GM12892 (cell line): ENCODE measurements around the gene TRIO.
"Not testable (repeated sequence)": the region's sequence is repeated elsewhere in the genome, so short reads cannot be mapped to it uniquely, and the experiment has no call there.

Experiments
- DNase-seq: peaks from one replicate; pipeline ENCODE4 v3.0.0; 2011; ENCODE audit not compliant: insufficient read length
- FAIRE-seq: peaks from 2 replicates; lab custom pipeline; 2011; peaks lifted over from hg19 to GRCh38; lab: Jason Lieb, UNC
- POLR2A ChIP-seq: IDR thresholded peaks from 2 replicates; pipeline ENCODE4 v1.6.1; 2011; ENCODE audit warnings: low read depth, low read length, control low read depth
- POLR2AphosphoS5 ChIP-seq: IDR thresholded peaks from 2 replicates; pipeline ENCODE4 v1.6.1; 2011; ENCODE audit warnings: low read depth, low read length, control low read depth
- TAF1 ChIP-seq: IDR thresholded peaks from 2 replicates; pipeline ENCODE4 v1.6.1; 2011; ENCODE audit warnings: low read depth, mild to moderate bottlenecking, control low read depth, low read length, borderline replicate concordance

TRIO gene

DNA sequence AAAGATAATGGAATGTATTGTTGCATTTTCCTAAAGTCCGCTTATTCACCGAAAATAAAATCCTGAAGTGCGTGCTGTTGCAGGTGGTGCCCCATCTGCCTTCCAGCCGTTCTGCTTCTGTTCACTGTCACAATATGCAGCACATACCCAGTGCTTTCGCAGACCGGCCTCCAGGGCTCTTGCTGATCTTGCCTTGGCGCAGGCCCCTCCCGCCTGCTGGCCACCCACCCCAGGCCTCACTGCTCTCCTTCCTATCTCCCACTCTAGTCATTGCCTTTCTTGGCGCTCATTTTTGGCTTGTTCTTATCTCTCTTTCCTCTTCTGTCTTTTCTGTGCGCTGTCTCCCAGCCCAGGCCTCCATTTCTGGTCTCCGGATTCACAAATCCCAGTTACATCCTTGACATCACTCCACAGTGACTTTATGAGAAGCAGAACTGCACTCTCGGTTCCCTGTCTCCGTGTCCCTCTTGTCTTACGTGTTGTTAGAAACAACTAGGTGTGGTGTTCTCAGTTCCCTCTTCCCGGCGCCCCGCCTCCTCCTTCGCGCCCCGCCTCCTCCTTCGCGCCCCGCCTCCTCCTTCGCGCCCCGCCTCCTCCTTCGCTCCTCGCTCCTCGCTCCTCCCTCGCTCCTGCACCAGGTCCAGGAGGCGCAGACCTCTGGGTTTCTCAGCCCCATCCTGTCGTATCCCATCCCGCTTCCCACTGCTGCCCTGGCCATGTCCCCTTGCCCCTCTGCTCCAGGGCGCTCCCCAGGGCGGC lies 236.8 kb downstream of the TRIO start:
- TF ChIP-seq TAF1 (no peak), POLR2A (no peak)
- FAIRE-seq (no peak), DNase-seq (no peak)

DNA sequence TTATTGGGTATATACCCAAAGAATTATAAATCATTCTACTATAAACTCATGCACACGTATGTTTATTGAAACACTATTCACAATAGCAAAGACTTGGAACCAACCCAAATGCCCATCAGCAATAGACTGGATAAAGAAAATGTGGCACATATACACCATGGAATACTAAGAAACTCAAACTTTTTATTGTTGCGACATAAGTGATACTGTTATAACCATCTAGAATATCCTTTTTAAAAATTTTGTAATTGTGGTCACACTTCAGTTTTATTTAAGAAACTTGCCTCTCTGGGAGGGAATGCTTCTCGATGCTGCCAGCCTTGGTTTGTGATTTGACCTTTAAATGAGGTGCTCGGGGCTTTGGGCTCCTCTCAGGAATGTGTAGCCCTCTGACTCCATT lies 237.6 kb downstream of the TRIO start:
- TF ChIP-seq TAF1 (no peak), POLR2AphosphoS5 (no peak), POLR2A (no peak)
- FAIRE-seq (no peak), DNase-seq (no peak)

DNA sequence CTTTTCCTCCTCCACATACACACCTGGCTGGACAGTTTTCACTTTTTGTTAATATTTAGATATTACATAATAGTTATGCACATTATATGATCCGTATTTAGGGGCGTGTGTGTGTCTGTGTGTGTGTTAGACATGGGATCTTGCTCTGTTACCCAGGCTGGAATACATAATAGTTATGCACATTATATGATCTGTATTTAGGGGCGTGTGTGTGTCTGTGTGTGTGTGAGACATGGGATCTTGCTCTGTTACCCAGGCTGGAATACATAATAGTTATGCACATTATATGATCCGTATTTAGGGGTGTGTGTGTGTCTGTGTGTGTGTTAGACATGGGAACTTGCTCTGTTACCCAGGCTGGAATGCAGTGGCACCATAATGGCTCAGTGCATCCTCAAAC lies 239.5 kb downstream of the TRIO start:
- no peak for FAIRE-seq
- TF ChIP-seq TAF1 (no peak), POLR2A (no peak), POLR2AphosphoS5 (no peak)
- no peak for DNase-seq

DNA sequence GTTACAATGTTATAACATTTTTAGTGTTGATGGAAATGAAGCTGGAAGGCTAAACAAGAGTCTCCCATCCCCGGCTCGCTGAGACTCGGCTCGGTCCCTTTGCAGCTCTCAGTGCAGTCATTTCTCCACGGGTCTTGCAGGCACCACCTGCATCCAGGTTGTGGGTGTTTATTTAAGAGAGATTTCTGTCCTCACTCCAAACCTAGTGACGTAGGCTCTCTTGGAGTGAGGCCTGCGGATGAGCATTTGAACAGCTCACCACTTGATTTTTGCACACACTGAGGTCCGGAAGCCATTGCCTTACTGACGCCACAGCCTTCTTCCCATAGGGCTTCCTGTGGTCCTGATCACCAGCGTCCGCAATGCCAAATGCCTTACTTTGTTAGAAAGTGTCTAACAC lies 240.8 kb downstream of the TRIO start:
- no peak for DNase-seq
- FAIRE-seq: no peak
- no peak for TF ChIP-seq POLR2A

DNA sequence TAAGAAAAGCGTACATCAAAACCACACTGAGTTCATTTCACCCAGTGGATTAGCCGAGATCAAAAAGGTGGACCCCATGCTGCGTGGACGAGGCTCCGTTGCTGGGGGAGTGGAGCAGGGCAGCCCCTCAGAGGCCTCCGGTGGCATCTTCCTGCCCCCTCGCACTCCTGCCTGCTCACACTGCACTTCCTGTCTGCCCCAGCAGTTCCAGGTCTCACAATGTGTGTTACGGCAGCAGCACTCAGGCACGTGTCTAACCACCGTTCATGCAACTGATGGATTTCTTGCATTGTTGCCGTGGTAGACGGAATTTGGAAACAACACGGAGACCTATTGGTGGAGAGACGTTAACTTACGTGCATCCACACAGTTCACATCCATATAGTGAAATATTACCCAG lies 241.9 kb downstream of the TRIO start:
- TF ChIP-seq TAF1 (no peak), POLR2A (no peak), POLR2AphosphoS5 (no peak)
- DNase-seq (no peak), FAIRE-seq (no peak)

DNA sequence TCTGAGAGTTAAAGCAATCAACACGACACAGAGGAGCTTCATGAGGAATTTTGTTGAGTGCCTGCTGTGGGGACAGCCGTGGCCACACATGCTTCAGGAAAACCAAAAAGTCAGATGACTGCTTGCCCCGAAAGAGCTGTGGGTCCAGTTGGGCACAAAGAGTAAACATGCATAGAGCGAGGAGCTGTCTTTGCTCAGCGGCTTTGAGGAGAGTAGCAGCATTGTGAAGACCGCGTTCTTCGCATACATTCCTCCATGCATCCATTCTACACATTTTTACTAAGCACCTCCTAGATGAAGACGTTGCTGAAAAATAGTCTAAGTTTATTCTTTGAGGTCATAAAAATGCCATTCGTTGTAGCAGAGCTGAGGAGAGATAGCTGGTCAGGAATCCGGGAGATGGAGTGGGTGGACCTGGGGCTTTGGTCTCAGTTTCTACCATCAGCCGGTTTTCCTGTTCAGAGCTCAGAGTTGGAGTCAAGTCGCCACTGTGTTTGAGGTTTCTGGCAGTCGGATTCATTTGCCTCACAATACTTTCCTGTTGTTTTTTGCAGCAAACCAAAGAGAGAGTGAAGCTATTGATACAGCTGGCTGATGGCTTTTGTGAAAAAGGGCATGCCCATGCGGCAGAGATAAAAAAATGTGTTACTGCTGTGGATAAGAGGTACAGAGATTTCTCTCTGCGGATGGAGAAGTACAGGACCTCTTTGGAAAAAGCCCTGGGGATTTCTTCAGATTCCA lies 243.9 kb downstream of the TRIO start:
- no peak for FAIRE-seq
- TF ChIP-seq TAF1 (no peak), POLR2A (no peak), POLR2AphosphoS5 (no peak)
- DNase-seq: no peak

DNA sequence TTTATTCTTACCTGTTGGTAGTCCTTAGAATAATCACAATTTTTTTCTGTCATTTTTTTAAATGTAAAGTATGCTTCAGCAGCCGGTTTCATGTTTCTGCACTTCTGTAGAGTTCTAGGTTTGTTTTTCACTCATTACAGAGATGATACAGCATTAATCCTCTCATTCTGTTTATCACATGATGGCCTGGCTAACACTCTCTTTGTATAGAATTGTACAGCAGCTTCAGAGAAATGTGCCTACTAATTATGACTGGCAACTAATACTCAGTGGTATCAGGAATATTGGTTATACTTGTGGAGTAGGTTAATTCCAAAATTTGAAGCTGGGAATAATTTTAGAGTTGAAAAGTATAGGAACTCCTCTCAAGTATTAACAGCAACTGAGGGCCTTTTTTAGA lies 245.6 kb downstream of the TRIO start:
- TF ChIP-seq POLR2AphosphoS5 (no peak), TAF1 (no peak), POLR2A (no peak)
- FAIRE-seq: no peak
- no peak for DNase-seq

DNA sequence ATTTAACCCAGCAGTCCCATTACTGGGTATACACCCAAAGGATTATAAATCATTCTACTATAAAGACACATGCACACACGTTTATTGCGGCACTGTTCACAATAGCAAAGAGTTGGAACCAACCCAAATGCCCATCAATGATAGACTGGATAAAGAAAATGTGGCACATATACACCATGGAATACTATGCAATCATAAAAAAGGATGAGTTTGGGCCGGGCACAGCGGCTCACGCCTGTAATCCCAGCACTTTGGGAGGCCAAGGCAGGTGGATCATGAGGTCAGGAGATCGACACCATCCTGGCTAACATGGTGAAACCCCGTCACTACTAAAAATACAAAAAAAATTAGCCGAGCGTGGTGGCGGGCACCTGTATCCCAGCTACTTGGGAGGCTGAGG lies 249.4 kb downstream of the TRIO start:
- FAIRE-seq, DNase-seq: not testable (repeated sequence)

DNA sequence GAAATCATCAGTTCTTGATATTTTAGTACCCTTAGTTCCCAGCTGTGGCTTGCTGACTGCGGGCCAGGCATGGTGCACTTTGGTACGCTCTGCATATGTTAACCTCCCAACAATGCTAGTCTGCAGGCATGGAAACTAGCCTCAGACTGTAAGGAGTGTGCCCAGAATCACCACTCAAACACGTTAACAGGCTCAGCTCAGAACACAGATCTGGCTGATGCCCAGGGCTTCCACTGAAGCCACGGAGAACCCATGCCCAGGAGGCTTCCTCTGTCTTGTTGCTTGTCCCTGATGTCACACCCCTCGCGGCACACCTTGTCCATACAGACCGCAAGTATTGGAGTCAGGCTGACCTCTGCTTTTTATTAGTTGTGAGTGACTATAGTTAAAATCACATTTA lies 251.2 kb downstream of the TRIO start:
- DNase-seq: no peak
- FAIRE-seq: no peak
- no peak for TF ChIP-seq TAF1
- no peak for TF ChIP-seq POLR2A
- no peak for TF ChIP-seq POLR2AphosphoS5

DNA sequence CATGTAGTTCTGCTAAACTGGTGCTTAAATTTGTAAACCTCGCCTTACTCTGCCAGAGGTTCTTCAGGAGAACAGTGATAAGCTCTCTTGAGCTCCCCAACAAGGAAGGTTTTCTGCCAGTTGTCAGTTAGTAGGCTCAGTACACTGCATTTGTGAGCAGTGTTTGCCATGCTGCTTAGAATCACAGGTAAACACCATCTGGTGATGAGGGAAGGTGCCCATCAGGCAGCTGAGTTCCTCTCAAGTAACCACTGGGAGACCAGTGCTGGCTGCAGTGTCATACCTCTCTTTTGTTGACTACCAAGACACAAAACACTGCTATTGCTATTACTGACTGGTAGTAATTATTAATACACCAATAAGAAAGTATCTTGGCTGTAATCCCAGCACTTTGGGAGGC lies 252.3 kb downstream of the TRIO start:
- DNase-seq (no peak), FAIRE-seq (no peak)
- TF ChIP-seq POLR2A: no peak

DNA sequence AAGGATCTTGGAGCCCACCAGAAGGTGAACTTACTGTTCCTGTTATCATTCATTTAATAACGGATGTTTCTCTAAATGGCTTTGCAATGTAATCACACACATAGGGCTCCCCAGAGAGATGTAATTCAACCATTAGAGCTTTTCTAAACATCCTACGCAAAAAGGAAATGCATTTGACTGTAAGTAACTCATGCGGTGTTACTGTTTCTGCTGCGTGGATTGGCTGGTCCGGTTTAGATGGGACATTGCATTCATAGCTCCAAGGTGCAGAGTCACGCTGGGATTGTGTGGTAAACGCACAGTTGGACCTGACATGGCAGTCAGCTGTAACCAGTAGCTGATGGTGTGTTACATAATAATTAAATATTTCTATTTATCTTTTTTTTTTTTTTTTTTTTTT lies 252.9 kb downstream of the TRIO start:
- TF ChIP-seq POLR2A (no peak), TAF1 (no peak), POLR2AphosphoS5 (no peak)
- FAIRE-seq (no peak), DNase-seq (no peak)

DNA sequence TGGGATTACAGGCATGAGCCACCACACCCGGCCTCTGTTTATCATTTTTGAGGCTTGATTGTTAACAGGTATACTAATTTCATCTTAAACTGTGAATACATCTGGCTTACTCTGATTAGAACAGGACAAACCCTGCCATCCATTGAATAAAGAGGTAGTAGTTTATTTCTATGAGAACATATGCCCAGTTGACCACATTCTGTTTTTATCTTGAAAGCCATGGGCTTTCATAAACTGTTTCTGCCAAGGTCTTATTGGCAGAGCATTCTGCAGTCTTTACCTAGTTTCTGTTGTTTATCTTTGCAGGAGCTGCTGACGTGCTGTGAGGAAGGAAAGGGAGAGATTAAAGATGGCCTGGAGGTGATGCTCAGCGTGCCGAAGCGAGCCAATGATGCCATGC lies 253.6 kb downstream of the TRIO start:
- FAIRE-seq (no peak), DNase-seq (no peak)
- no peak for TF ChIP-seq POLR2AphosphoS5
- no peak for TF ChIP-seq TAF1
- no peak for TF ChIP-seq POLR2A
